OCI-LY1 (cell line): ENCODE data around the gene SEC24B.

Experiments
- H2AFZ ChIP-seq: fragments of 200-600 bp; sonication (generic), shearing (Covaris generic); 2 replicates; pipeline ENCODE4 v1.6.0; 2014; ENCODE audit warnings: antibody characterized with exemption, mild to moderate bottlenecking, low read length
- H3F3A ChIP-seq: fragments of 200-600 bp; sonication (generic), shearing (Covaris generic); 2 replicates; pipeline ENCODE4 v1.6.0; 2014; ENCODE audit warnings: mild to moderate bottlenecking, antibody characterized with exemption, low read length, moderate library complexity; ENCODE audit not compliant: insufficient read depth
- H3K27ac ChIP-seq: fragments of 200-600 bp; sonication (generic); 2 replicates; pipeline ENCODE4 v1.5.1; 2014; ENCODE audit warnings: low read length, mixed run types, mild to moderate bottlenecking, low read depth; ENCODE audit not compliant: poor library complexity, severe bottlenecking
- H3K27me3 ChIP-seq: fragments of 200-600 bp; sonication (generic); 2 replicates; pipeline ENCODE4 v1.6.0; 2014; ENCODE audit warnings: antibody characterized with exemption, mild to moderate bottlenecking, low read length, moderate library complexity; ENCODE audit not compliant: insufficient read depth
- H3K36me3 ChIP-seq: fragments of 200-600 bp; sonication (generic); 2 replicates; pipeline ENCODE4 v1.6.1; 2014; ENCODE audit warnings: mild to moderate bottlenecking, antibody characterized with exemption, low read length, moderate library complexity, mixed read lengths; ENCODE audit not compliant: insufficient read depth
- H3K4me1 ChIP-seq: fragments of 200-600 bp; sonication (generic); 2 replicates; pipeline ENCODE4 v1.5.1; 2014; ENCODE audit warnings: mild to moderate bottlenecking, low read length, moderate library complexity; ENCODE audit not compliant: insufficient read depth, severe bottlenecking
- H3K4me2 ChIP-seq: fragments of 200-600 bp; sonication (generic), shearing (Covaris generic); 2 replicates; pipeline ENCODE4 v1.6.1; 2014; ENCODE audit warnings: low read length
- H3K4me3 ChIP-seq: fragments of 200-600 bp; sonication (generic); 2 replicates; pipeline ENCODE4 v1.5.1; 2014; ENCODE audit warnings: low read length, low read depth, mild to moderate bottlenecking, mixed read lengths; ENCODE audit not compliant: poor library complexity, severe bottlenecking
- H3K79me2 ChIP-seq: fragments of 200-600 bp; shearing (Covaris generic); 2 replicates; pipeline ENCODE4 v1.6.1; 2016; ENCODE audit warnings: mixed run types, low read length, mixed read lengths; ENCODE audit not compliant: insufficient read depth
- H3K9ac ChIP-seq: fragments of 200-600 bp; sonication (generic), shearing (Covaris generic); 2 replicates; pipeline ENCODE4 v1.6.1; 2014; ENCODE audit warnings: mild to moderate bottlenecking, low read length, mixed read lengths
- H3K9me2 ChIP-seq: fragments of 200-600 bp; sonication (generic), shearing (Covaris generic); 2 replicates; pipeline ENCODE4 v1.6.1; 2014; ENCODE audit warnings: low read depth, mild to moderate bottlenecking, low read length, mixed read lengths
- H3K9me3 ChIP-seq: fragments of 200-600 bp; shearing (Covaris generic); 2 replicates; pipeline ENCODE4 v1.6.1; 2014; ENCODE audit warnings: low read length, mixed read lengths
- H4K20me1 ChIP-seq: fragments of 200-600 bp; sonication (generic), shearing (Covaris generic); 2 replicates; pipeline ENCODE4 v1.6.0; 2016; ENCODE audit warnings: mild to moderate bottlenecking, low read length; ENCODE audit not compliant: insufficient read depth
- CTCF ChIP-seq: fragments of 200-600 bp; sonication (generic), shearing (Covaris generic); IDR thresholded peaks from 2 replicates; pipeline ENCODE4 v1.5.1; 2017; ENCODE audit warnings: mild to moderate bottlenecking, antibody characterized with exemption, low read length, moderate library complexity, mixed read lengths
- EZH2 ChIP-seq: fragments of 200-600 bp; sonication (generic), shearing (Covaris generic); IDR thresholded peaks from 2 replicates; pipeline ENCODE4 v1.8.0; 2017; ENCODE audit warnings: borderline replicate concordance, mixed run types, mild to moderate bottlenecking, antibody characterized with exemption, low read length, moderate library complexity, mixed read lengths

The SEC24B gene

GRCh38 chr4:109419679-109420078 lies 13.9 kb upstream of the SEC24B start:
- no peak overlapping the region for H3K4me3 ChIP-seq
- no peaks in the 10 kb centered on the region for H3K27me3 ChIP-seq
- H4K20me1 ChIP-seq = no peaks in the 10 kb centered on the region
- no peak overlapping the region for H3K27ac ChIP-seq
- H3K9me2 ChIP-seq = no peaks in the 10 kb centered on the region
- no peak overlapping the region for H3K4me2 ChIP-seq
- no peaks in the 10 kb centered on the region for H3K9me3 ChIP-seq
- peaks cover 4% of the 10 kb centered on the region for H3K4me1 ChIP-seq
- H3K79me2 ChIP-seq = no peaks in the 10 kb centered on the region
- TF ChIP-seq EZH2 (no peak), CTCF (no peak)
- no peaks in the 10 kb centered on the region for H3F3A ChIP-seq
- H3K9ac ChIP-seq = no peak overlapping the region
- no peaks in the 10 kb centered on the region for H3K36me3 ChIP-seq
- no peak overlapping the region for H2AFZ ChIP-seq

GRCh38 chr4:109424093-109424841 lies 9.3 kb upstream of the SEC24B start:
- no peaks in the 10 kb centered on the region for H3K36me3 ChIP-seq
- H3K4me2 ChIP-seq = no peak overlapping the region
- H3K9me2 ChIP-seq = no peaks in the 10 kb centered on the region
- no peak overlapping the region for H2AFZ ChIP-seq
- no peaks in the 10 kb centered on the region for H3K79me2 ChIP-seq
- H3F3A ChIP-seq = no peaks in the 10 kb centered on the region
- no peak overlapping the region for H3K9ac ChIP-seq
- H3K4me3 ChIP-seq = no peak overlapping the region
- H3K27me3 ChIP-seq = no peaks in the 10 kb centered on the region
- H3K9me3 ChIP-seq = no peaks in the 10 kb centered on the region
- no peak for TF ChIP-seq CTCF
- no peak for TF ChIP-seq EZH2
- H3K27ac ChIP-seq = no peak overlapping the region
- H3K4me1 ChIP-seq = peaks cover 4% of the 10 kb centered on the region
- no peaks in the 10 kb centered on the region for H4K20me1 ChIP-seq

- Histone ChIP-seq H3F3A (no peaks in the 10 kb centered on the region), H3K36me3 (no peaks in the 10 kb centered on the region), H3K79me2 (no peaks in the 10 kb centered on the region), H3K4me3 (no peak overlapping the region), H3K9me3 (no peaks in the 10 kb centered on the region), H4K20me1 (no peaks in the 10 kb centered on the region), H3K9me2 (no peaks in the 10 kb centered on the region), H3K27me3 (no peaks in the 10 kb centered on the region), H3K4me2 (no peak overlapping the region), H3K9ac (no peak overlapping the region), H3K27ac (no peak overlapping the region), H3K4me1 (peaks cover 4% of the 10 kb centered on the region), H2AFZ (no peak overlapping the region)
- TF ChIP-seq EZH2 (no peak), CTCF (no peak)
Observed at GRCh38 chr4:109425405-109425804, 8.2 kb upstream of the SEC24B start.
